Right lobe of liver (tissue), 4 donors: ENCODE data around the gene CUEDC1.

Source experiments
- POLR2A ChIP-seq: fragments of 450-650 bp; IDR thresholded peaks from one replicate; pipeline ENCODE4 v1.6.1; 2017; ENCODE audit warnings: antibody characterized with exemption, mild to moderate bottlenecking
- TF ChIP-seq, protein P1 (sequence below), 4 donors: fragments of 200-600 bp in 3 of 4; fragments of 450-650 bp in 1 of 4; IDR thresholded peaks; one replicate each; pipeline versions ENCODE4 v1.5.1 to v1.8.0; 2016 to 2022; ENCODE audit warnings: antibody characterized with exemption in 4 of 4, mild to moderate bottlenecking in 2 of 4
- donor health status: DM: no; HTN: no; CAD: no.
- donor health status: DM: no; HTN: no; CAD: no.
- donor health status: DM: no; HTN: yes; CAD: no.

DNA sequence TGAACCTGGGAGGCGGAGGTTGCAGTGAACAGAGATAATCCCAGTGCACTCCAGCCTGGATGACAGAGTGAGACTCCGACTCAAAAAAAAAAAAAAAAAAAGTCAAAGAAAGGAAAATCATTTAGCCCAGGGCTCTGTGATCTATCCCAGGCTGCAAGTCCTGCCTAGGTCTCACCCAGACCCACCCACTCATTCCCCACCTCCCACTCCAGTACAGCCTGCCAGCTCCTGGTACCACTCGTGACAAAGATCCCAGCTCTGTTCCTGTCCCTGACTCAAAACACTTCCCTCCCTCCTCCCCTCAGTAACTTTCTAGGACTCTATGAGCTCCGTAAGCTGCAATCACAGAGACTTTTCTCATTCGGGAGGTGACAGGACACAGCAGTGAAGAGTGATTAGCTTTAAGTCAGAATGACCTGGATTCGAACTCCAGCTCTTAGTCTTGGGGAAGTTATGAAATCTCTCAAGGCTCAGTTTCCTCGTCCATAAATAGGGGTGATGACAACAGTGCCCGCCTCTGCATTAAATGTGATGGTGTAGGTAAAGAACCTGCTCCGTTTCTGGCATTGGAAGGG lies 77.3 kb downstream of the CUEDC1 start:
- no peak for TF ChIP-seq POLR2A
- TF ChIP-seq, protein P1, sequence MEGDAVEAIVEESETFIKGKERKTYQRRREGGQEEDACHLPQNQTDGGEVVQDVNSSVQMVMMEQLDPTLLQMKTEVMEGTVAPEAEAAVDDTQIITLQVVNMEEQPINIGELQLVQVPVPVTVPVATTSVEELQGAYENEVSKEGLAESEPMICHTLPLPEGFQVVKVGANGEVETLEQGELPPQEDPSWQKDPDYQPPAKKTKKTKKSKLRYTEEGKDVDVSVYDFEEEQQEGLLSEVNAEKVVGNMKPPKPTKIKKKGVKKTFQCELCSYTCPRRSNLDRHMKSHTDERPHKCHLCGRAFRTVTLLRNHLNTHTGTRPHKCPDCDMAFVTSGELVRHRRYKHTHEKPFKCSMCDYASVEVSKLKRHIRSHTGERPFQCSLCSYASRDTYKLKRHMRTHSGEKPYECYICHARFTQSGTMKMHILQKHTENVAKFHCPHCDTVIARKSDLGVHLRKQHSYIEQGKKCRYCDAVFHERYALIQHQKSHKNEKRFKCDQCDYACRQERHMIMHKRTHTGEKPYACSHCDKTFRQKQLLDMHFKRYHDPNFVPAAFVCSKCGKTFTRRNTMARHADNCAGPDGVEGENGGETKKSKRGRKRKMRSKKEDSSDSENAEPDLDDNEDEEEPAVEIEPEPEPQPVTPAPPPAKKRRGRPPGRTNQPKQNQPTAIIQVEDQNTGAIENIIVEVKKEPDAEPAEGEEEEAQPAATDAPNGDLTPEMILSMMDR (IDR thresholded peaks at IDR 0.05) = no peak
